ENCODE data around the gene USP47. TPM values are rescaled to one million over a fixed set of nuclear protein-coding genes. Genes with fewer than 3 reads are reported as not detected.

USP47 gene
- polyA plus RNA-seq, 1 donor from 2014 or later: 92.6 TPM

GRCh38 chr11:11996321-11997048, 154.7 kb downstream of the USP47 start:
- no peak overlapping the region for H3K9ac ChIP-seq (ENCODE audit: low read length)
- H4K20me1 ChIP-seq (ENCODE audit: insufficient read depth): no peaks in the 10 kb centered on the region
- H3K79me2 ChIP-seq (replicated peaks; ENCODE audit: insufficient read depth, low read length): no peaks in the 10 kb centered on the region
- H3F3A ChIP-seq (ENCODE audit: insufficient read depth, low read length, poor library complexity, severe bottlenecking): no peaks in the 10 kb centered on the region
- no peak overlapping the region for H3K4me3 ChIP-seq (ENCODE audit: low read length)
- no peak overlapping the region for H2AFZ ChIP-seq (ENCODE audit: low read depth, low read length)
- H3K9me2 ChIP-seq (ENCODE audit: insufficient read depth, low read length): no peaks in the 10 kb centered on the region
- H3K36me3 ChIP-seq (ENCODE audit: insufficient read depth, low read length): no peaks in the 10 kb centered on the region
- no peak overlapping the region for H3K4me2 ChIP-seq (ENCODE audit: low read length)
- H3K27me3 ChIP-seq (ENCODE audit: insufficient read depth, low read depth, low read length): no peaks in the 10 kb centered on the region
- H3K27ac ChIP-seq (ENCODE audit: low read length): no peak overlapping the region
- no peak for TF ChIP-seq REST (IDR thresholded peaks at IDR 0.05; ENCODE audit: borderline replicate concordance)
- H3K9me3 ChIP-seq (ENCODE audit: low read length): no peaks in the 10 kb centered on the region

- H3K79me2 ChIP-seq (replicated peaks; ENCODE audit: insufficient read depth, low read length): no peaks in the 10 kb centered on the region
These were observed 155.2 kb downstream of the USP47 start for GRCh38 chr11:11997049-11997322.

More at GRCh38 chr11:11997049-11997322, 155.2 kb downstream of the USP47 start:
- no peak for TF ChIP-seq MXI1 (conservative IDR thresholded peaks at IDR 0.05; ENCODE audit: poor library complexity, severe bottlenecking)
- TF ChIP-seq EZH2 (IDR thresholded peaks at IDR 0.05; ENCODE audit: borderline replicate concordance, insufficient read depth, low read length, poor library complexity, severe bottlenecking): no peak
- no peak for TF ChIP-seq EP300 (conservative IDR thresholded peaks at IDR 0.05; ENCODE audit: poor library complexity, severe bottlenecking)
- TF ChIP-seq POLR2AphosphoS5 (IDR thresholded peaks at IDR 0.05): no peak
- no peak for TF ChIP-seq RAD21 (conservative IDR thresholded peaks at IDR 0.05)
- no peak for TF ChIP-seq TAF1 (IDR thresholded peaks at IDR 0.05; ENCODE audit: low read depth)
- no peak for TF ChIP-seq SMC3 (conservative IDR thresholded peaks at IDR 0.05; ENCODE audit: poor library complexity)
- TF ChIP-seq, protein P1, sequence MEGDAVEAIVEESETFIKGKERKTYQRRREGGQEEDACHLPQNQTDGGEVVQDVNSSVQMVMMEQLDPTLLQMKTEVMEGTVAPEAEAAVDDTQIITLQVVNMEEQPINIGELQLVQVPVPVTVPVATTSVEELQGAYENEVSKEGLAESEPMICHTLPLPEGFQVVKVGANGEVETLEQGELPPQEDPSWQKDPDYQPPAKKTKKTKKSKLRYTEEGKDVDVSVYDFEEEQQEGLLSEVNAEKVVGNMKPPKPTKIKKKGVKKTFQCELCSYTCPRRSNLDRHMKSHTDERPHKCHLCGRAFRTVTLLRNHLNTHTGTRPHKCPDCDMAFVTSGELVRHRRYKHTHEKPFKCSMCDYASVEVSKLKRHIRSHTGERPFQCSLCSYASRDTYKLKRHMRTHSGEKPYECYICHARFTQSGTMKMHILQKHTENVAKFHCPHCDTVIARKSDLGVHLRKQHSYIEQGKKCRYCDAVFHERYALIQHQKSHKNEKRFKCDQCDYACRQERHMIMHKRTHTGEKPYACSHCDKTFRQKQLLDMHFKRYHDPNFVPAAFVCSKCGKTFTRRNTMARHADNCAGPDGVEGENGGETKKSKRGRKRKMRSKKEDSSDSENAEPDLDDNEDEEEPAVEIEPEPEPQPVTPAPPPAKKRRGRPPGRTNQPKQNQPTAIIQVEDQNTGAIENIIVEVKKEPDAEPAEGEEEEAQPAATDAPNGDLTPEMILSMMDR (IDR thresholded peaks at IDR 0.05; ENCODE audit: poor library complexity, severe bottlenecking): no peak
- TF ChIP-seq REST (IDR thresholded peaks at IDR 0.05; ENCODE audit: borderline replicate concordance): no peak
- Histone ChIP-seq H3F3A (ENCODE audit: insufficient read depth, low read length, poor library complexity, severe bottlenecking) (no peaks in the 10 kb centered on the region), H3K9ac (ENCODE audit: low read length) (no peak overlapping the region), H3K9me2 (ENCODE audit: insufficient read depth, low read length) (no peaks in the 10 kb centered on the region), H3K36me3 (ENCODE audit: insufficient read depth, low read length) (no peaks in the 10 kb centered on the region), H4K20me1 (ENCODE audit: insufficient read depth) (no peaks in the 10 kb centered on the region), H3K4me2 (ENCODE audit: low read length) (no peak overlapping the region), H3K27me3 (ENCODE audit: insufficient read depth, low read depth, low read length) (no peaks in the 10 kb centered on the region), H2AFZ (ENCODE audit: low read depth, low read length) (no peak overlapping the region), H3K4me3 (ENCODE audit: low read length) (no peak overlapping the region), H3K27ac (ENCODE audit: low read length) (no peak overlapping the region), H3K9me3 (ENCODE audit: low read length) (no peaks in the 10 kb centered on the region)
